CD4-positive, alpha-beta T cell treated with Interleukin-17A for 4 hours (primary cell): ENCODE measurements around the gene TEX10.
"Not testable (repeated sequence)": the region's sequence is repeated elsewhere in the genome, so short reads cannot be mapped to it uniquely, and the experiment has no call there.

Source experiments
- DNase-seq: peaks from one replicate; pipeline ENCODE4 v3.0.0-alpha.2; 2020; ENCODE audit warnings: mixed read lengths

Gene TEX10

GRCh38 chr9:100352727-100353505 lies at the start of gene TEX10:
TSS of gene TEX10 (minus strand) at chr9:100352942. CDS start at chr9:100349363, 3,579 bp downstream.
- peak; percentile 93 for DNase-seq

GRCh38 chr9:100401042-100401441 lies 48.3 kb upstream of the TEX10 start:
- DNase-seq: no peak

GRCh38 chr9:100397529-100398266 lies 45.0 kb upstream of the TEX10 start:
- no peak for DNase-seq

DNA sequence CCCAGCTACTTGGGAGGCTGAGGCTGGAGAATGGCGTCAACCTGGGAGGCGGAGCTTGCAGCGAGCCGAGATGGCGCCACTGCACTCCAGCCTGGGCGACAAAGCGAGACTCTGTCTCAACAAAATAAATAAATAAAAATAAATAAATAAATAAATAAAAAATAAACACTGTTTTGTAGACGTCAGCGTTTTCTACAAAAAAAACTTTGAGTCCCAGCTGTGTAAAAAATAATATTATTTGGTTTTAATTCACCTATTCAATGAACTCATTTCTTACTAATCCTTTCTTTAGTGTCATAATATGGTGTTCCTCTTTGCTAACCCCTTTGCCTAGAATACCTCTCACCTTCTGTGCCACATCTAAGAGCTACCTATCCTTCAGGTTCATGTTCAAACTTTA lies 44.0 kb upstream of the TEX10 start:
- no peak for DNase-seq

DNA sequence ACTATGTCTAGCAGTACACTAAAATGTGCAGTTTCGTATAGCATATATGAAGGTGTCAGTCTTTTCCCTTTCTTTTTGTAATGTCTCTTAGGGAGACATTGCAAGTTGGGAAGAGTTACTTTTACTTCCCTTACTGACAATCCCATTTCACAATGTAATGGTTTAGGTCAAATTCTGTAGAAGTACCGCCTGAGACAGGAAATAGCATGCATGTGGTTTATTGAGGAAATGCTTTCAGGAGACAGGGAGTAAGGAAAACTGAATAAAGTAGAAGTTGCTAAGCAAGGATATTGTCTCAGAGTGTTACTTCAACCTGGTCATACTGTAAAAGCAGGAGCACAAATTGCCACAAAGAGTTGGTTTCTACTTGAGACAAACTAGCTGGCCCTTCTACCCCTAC lies 42.1 kb upstream of the TEX10 start:
- no peak for DNase-seq

DNA sequence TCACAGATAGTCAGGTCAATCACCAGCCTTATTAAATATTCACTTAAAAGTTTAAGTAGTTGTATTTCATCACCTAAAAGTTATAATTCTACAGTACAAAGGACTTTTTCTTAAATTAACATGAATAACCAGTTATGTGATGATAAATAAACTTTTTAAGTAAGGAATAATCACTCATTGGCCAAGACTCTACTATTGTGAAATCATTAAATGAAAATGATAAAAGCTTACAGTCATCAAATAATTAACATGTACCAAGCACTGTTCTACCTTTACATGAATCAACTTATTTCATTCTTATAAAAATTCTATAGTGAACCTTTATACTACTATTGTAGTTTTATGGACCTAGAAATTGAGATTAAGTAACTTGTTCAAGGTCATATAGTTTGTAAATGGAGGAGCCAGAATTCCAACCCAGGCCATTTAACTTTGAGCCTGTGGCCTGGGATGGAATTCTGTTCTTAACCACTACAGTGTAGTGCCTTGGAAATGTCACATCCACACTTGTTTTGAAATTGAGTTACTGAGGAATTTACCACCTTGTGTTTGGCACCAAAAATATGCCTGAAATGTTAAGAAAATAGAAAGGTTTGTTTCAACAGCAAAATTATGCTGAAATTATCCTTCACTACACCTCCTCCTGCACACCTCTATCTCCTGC lies 41.4 kb upstream of the TEX10 start:
- no peak for DNase-seq

DNA sequence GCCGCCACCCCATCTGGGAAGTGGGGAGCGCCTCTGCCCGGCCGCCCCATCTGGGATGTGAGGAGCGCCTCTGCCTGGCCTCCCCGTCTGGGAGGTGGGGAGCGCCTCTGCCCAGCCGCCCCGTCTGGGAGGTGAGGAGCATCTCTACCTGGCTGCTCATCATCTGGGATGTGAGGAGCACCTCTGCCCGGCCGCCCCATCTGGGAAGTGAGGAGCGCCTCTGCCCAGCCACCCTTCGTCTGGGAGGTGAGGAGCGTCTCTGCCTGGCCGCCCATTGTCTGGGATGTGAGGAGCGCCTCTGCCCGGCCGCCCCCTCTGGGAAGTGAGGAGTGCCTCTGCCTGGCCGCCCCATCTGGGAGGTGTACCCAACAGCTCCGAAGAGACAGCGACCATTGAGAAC lies 40.2 kb upstream of the TEX10 start:
- DNase-seq: not testable (repeated sequence)

DNA sequence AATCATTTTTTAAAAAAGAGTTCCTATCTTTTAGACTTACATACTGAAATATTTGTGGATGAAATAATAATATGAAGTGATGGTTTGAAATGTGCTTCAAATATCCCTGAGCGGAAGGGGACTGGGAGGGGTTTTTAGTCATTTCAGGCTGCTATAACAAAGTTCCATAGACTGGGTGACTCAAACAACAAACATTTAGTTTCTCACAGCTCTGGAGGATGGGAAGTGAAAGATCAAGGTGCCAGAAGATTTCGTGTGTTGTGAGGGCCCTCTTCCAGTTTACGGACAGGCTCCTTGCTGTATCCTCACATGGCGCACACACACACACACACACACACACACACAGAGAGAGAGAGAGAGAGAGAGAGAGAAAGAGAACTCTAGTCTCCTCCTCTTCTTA lies 27.1 kb upstream of the TEX10 start:
- no peak for DNase-seq

GRCh38 chr9:100377015-100377414 lies 24.3 kb upstream of the TEX10 start:
- no peak for DNase-seq

DNA sequence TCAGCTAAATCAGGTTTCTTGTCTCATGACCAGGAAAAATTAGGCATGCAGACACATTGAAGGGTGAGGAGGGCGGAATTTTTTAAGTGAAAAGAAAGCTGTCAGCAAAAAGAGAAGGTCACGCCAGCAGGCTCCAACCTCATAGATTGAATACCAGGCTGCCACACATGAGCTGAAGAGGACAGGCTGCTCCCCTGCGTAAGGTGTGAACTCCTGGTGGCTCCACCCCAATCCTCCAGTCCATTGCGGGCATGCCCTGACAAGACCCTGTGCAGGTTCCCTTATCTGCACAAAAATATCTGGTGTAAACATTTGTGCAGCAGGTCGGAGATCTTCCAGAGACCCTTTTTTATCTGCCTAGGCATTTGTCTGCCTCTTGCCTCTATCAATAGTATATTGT lies 22.9 kb upstream of the TEX10 start:
- no peak for DNase-seq

GRCh38 chr9:100372648-100373047 lies 19.9 kb upstream of the TEX10 start:
- no peak for DNase-seq

GRCh38 chr9:100370064-100370723 lies 17.5 kb upstream of the TEX10 start:
- DNase-seq: no peak

DNA sequence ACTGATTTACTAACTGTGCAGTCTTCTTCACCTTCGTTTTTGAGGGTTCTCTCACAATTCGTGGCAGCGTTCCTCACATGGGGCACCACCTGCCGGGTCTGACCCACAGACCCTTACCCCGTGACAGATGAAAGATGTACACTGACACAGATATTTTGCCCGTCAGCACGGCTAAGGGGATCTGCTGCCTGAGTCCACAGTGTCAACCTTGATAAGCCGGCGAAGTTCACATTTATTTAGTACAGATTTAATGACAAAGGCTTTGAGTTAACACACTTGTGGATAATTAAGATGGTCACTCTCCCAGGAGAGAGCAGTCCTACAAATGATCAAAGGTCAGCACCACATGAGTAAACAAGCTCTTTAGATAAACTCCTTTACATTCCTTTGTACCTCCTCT lies 15.9 kb upstream of the TEX10 start:
- no peak for DNase-seq

- DNase-seq: no peak
Measured at GRCh38 chr9:100366121-100366520, 13.4 kb upstream of the TEX10 start.

DNA sequence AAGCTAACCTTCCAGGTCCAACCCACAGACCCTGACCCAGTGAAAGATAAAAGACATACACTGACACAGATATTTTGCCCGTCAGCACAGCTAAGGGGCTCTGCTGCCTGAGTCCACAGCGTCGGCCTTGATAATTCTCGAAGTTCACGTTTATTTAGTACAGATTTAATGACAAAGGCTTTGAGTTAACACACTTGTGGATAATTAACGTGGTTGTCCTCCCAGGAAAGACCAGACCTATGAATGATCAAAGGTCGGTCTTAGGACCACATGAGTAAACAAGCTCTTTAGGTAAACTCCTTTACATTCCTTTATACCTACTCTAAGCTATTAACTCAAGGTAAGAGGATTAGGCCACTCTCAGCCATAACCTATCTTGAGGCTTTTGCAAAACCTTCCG lies 11.3 kb upstream of the TEX10 start:
- no peak for DNase-seq

GRCh38 chr9:100359057-100359456 lies 6.3 kb upstream of the TEX10 start:
- DNase-seq: no peak

DNA sequence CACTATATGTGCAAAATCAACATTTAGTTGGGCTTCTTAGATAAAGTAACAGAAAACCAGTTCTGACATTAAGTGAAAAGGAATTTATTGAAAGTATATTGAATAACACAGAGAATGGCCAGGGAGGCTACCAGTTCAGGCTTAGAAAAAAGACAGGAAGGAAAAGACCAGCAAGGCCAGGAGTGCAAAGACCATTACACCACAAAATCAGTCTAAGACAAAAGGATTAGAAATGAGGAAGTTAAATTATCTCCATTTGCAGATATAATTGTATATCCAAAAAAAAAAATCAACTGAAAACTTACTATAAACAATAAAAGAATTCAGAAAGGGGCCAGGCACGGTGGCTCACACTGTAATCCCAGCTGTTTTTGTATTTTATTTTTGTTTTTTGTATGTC lies 4.8 kb upstream of the TEX10 start:
- no peak for DNase-seq

DNA sequence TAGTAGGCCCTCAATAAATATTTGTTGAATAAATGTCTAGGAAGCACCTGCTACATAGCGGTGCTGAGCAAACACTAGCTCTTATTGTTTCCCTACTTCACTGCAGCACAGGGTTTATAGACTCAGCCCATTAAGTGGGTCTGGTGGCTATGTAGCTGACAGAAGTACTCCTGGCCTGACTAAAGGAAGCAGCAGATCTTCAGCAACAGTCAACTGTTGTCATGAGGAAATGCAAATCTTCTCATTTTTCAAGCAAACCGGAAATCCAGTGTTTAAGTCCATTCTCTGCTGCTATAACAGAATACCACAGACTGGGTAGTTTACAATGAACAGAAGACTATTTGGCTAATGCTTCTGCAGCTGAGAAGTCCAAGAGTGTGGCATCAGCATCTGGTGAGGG lies 2.8 kb upstream of the TEX10 start:
- DNase-seq: no peak

DNA sequence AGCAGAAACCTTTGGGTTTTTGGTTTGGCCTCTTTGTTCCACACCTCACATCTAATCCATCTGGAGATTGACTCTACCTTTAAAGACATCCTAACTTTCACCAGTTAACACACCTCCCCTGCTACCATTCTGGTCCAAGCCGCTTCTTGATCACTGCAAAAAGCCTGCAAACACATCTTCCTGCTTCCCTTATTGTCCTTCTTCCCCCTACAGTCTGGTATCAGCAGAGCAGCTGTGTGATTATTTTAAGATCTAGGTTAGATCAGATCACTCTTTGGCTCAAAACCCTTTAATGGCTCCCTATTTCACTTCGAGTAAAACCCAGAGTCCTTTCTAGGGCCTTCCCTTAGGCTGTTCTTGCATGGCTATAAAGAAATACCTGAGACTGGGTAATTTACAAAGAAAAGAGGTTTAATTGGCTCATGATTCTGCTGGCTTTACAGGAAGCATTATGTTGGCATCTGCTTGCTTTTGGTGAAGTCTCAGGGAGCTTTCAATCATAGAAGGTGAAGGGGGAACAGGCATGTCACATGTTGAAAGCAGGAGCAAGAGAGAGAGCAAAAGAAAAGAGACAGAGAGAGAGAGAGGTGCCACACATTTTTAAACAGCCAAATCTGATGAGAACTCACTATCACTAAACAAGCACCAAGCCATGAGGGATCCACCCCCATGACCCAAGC lies 1.5 kb upstream of the TEX10 start:
- no peak for DNase-seq

DNA sequence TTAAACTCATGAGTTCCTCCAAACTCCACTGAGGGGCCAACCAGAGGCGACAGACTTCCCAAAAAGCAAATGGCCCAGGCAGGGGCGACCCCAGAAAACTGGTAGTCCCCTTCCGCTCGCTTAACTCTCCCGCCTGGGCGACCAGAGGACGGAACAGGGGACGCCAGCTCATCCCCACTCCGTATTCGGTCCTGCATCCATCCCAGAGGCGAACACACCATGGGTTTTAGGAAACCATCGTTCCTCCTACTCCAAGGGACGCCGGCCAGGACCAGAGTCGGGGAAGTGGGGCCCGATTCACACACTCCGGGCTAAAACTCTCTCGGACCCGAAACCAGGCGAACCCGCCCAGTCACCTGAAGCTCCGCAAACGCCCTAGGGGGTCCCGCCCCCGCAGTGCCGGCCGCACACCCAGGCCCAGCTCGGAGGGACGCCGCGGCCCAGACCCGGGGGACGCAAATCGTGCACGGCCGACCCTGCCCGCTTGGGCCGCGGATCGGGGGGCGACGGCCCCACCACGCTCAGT lies 478 bp downstream of the TEX10 start:
- DNase-seq: peak; percentile 38

- no peak for DNase-seq
Measured at GRCh38 chr9:100351508-100351907, 1.2 kb downstream of the TEX10 start.

GRCh38 chr9:100350188-100350587 lies 2.6 kb downstream of the TEX10 start:
- DNase-seq: no peak

- DNase-seq: no peak
Measured at GRCh38 chr9:100346836-100347235, 5.9 kb downstream of the TEX10 start.
